IMR-90 (cell line): ENCODE data around the gene PNRC2. TPM values are rescaled to one million over a fixed set of nuclear protein-coding genes. Genes with fewer than 3 reads are reported as not detected.
"Not testable (repeated sequence)": the region's sequence is repeated elsewhere in the genome, so short reads cannot be mapped to it uniquely, and the experiment has no call there.

Experiments
- ATAC-seq: fragments of 200-7000 bp; cut with Tn5 transposase; 2 replicates; pipeline ENCODE4 v1.9.1; 2020; ENCODE audit warnings: low read depth, mild to moderate bottlenecking, moderate library complexity
- BruUV-seq: library from RNA; stranded (reverse); fragments of 400-500 nt; replicated peaks from 2 replicates; lab custom pipeline; 2021; lab: Mats Ljungman, UMichigan
- CTCF ChIA-PET: fragments of 300-600 bp; formaldehyde crosslinking; extraction: SDS; loops from one replicate; lab custom pipeline; 2021; ENCODE audit warnings: antibody characterized with exemption; lab: Yijun Ruan, JAX
- POLR2A ChIA-PET: fragments of 300-600 bp; sonication (Branson Sonifier 250); formaldehyde crosslinking; loops from one replicate; lab custom pipeline; 2022; ENCODE audit warnings: antibody characterized with exemption; ENCODE audit not compliant: unreplicated experiment; lab: Charles Lee
- DNase-seq: peaks from one replicate; pipeline ENCODE4 v3.0.0; 2013
- H2AFZ ChIP-seq: replicated peaks from 2 replicates; pipeline ENCODE3; 2013; ENCODE audit warnings: low read length, mild to moderate bottlenecking; ENCODE audit not compliant: poor library complexity
- H2AK5ac ChIP-seq: 2 replicates; pipeline ENCODE4 v1.6.1; 2013; ENCODE audit warnings: low read depth, low read length, inconsistent platforms
- H2AK9ac ChIP-seq: replicated peaks from 2 replicates; pipeline ENCODE3; 2013; ENCODE audit warnings: mild to moderate bottlenecking, low read depth, low read length, moderate library complexity; ENCODE audit not compliant: poor library complexity
- H2BK120ac ChIP-seq: 2 replicates; pipeline ENCODE4 v1.6.1; 2013; ENCODE audit warnings: low read depth, low read length, inconsistent platforms
- H2BK15ac ChIP-seq: 3 replicates; pipeline ENCODE4 v1.6.1; 2013; ENCODE audit warnings: low read depth, low read length, inconsistent platforms
- H2BK20ac ChIP-seq: 2 replicates; pipeline ENCODE4 v1.6.1; 2013; ENCODE audit warnings: low read depth, mild to moderate bottlenecking, inconsistent platforms, low read length, moderate library complexity
- H2BK5ac ChIP-seq: 2 replicates; pipeline ENCODE4 v1.6.1; 2013; ENCODE audit warnings: mild to moderate bottlenecking, low read depth, low read length, inconsistent platforms; ENCODE audit not compliant: poor library complexity, severe bottlenecking
- H3K14ac ChIP-seq: replicated peaks from 2 replicates; pipeline ENCODE4 v1.6.1; 2013; ENCODE audit warnings: low read depth, low read length, inconsistent platforms
- H3K18ac ChIP-seq: 2 replicates; pipeline ENCODE4 v1.6.1; 2013; ENCODE audit warnings: low read depth, low read length, control low read depth
- H3K23ac ChIP-seq: 2 replicates; pipeline ENCODE4 v1.6.1; 2013; ENCODE audit warnings: low read depth, low read length, inconsistent platforms
- H3K27ac ChIP-seq: 2 replicates; pipeline ENCODE4 v1.5.1; 2013; ENCODE audit warnings: mild to moderate bottlenecking, control low read depth, low read length; ENCODE audit not compliant: insufficient read depth
- H3K27me3 ChIP-seq: 2 replicates; pipeline ENCODE4 v1.6.1; 2013; ENCODE audit warnings: low read length; ENCODE audit not compliant: control insufficient read depth, insufficient read depth
- H3K36me3 ChIP-seq: 2 replicates; pipeline ENCODE4 v1.6.1; 2013; ENCODE audit warnings: low read length, mixed read lengths; ENCODE audit not compliant: control insufficient read depth, insufficient read depth
- H3K4ac ChIP-seq: 2 replicates; pipeline ENCODE4 v1.6.1; 2013; ENCODE audit warnings: low read depth, low read length, inconsistent platforms
- H3K4me1 ChIP-seq: 2 replicates; pipeline ENCODE4 v1.6.1; 2013; ENCODE audit warnings: low read length, mixed read lengths; ENCODE audit not compliant: control insufficient read depth, insufficient read depth
- H3K4me2 ChIP-seq: 2 replicates; pipeline ENCODE4 v1.6.1; 2013; ENCODE audit warnings: low read depth, mild to moderate bottlenecking, control low read depth, low read length, moderate library complexity
- H3K4me3 ChIP-seq: 2 replicates; pipeline ENCODE4 v1.5.1; 2013; ENCODE audit warnings: low read depth, mild to moderate bottlenecking, control low read depth, low read length, moderate library complexity; ENCODE audit not compliant: insufficient read depth
- H3K56ac ChIP-seq: 2 replicates; pipeline ENCODE4 v1.6.1; 2013; ENCODE audit warnings: low read length, inconsistent platforms; ENCODE audit not compliant: insufficient read depth; ENCODE audit errors: extremely low read depth
- H3K79me1 ChIP-seq, 2 experiments: 2 replicates each; pipeline ENCODE4 v1.6.1; 2013; ENCODE audit warnings: low read length in 2 of 2, inconsistent platforms in 1 of 2, low read depth in 1 of 2
- H3K9ac ChIP-seq: 2 replicates; pipeline ENCODE4 v1.6.1; 2013; ENCODE audit warnings: low read depth, low read length, control low read depth
- H3K9me1 ChIP-seq: 2 replicates; pipeline ENCODE4 v1.6.1; 2013; ENCODE audit warnings: low read length, inconsistent platforms; ENCODE audit not compliant: insufficient read depth
- H3K9me3 ChIP-seq: 2 replicates; pipeline ENCODE4 v1.6.1; 2013; ENCODE audit warnings: low read length; ENCODE audit not compliant: control insufficient read depth, insufficient read depth
- H4K20me1 ChIP-seq: 2 replicates; pipeline ENCODE4 v1.6.1; 2013; ENCODE audit warnings: low read length, inconsistent platforms; ENCODE audit not compliant: insufficient read depth
- H4K5ac ChIP-seq: 2 replicates; pipeline ENCODE4 v1.6.1; 2013; ENCODE audit warnings: mild to moderate bottlenecking, low read depth, low read length, control low read depth
- H4K8ac ChIP-seq, 2 experiments: 2 replicates each; pipeline ENCODE4 v1.6.1; 2013; ENCODE audit warnings: low read depth in 2 of 2, low read length in 2 of 2, control low read depth in 1 of 2, inconsistent platforms in 1 of 2
- H4K91ac ChIP-seq: 2 replicates; pipeline ENCODE4 v1.6.1; 2013; ENCODE audit warnings: low read depth, low read length, inconsistent platforms; ENCODE audit not compliant: insufficient read depth
- WGBS, 2 experiments: methylation state at CpG; one replicate each; pipeline versions ENCODE4 v1.1.5 to v1.1.7; 2013; ENCODE audit warnings: missing lambda C conversion rate in 2 of 2; ENCODE audit not compliant: insufficient read length in 1 of 2; ENCODE audit errors: extremely low coverage in 2 of 2; 5-methylcytosine and 5-hydroxymethylcytosine counted together
- dilution Hi-C: fragments of 300-500 bp; cut with HindIII; formaldehyde crosslinking; loops from one replicate; pipeline ENCODE4 v1.14.3; 2018; ENCODE audit warnings: low sequenced_read_pairs; ENCODE audit not compliant: unreplicated experiment
- in situ Hi-C: fragments of 300-500 bp; cut with MboI; formaldehyde crosslinking; loops from 3 replicates; pipeline ENCODE4 v1.14.3; 2019; ENCODE audit warnings: low sequenced_read_pairs, inconsistent platforms, mixed read lengths
- intact Hi-C: fragments of 100-400 bp; cut with micrococcal nuclease; formaldehyde crosslinking; loops from 2 replicates; pipeline ENCODE4 v1.10.0; 2022
- polyA plus RNA-seq, 3 experiments: library from polyadenylated mRNA; depleted of rRNA; stranded (reverse); fragments of >200 nt; gene quantifications; 2 replicates each; pipeline ENCODE4 v1.2.3, GENCODE V29; 2012; ENCODE audit warnings: low replicate concordance in 1 of 3
- total RNA-seq: library from RNA; depleted of rRNA; stranded (reverse); fragments of >200 nt; gene quantifications from 2 replicates; pipeline ENCODE4 v1.2.3, GENCODE V29; 2012

PNRC2 gene
- total and polyA plus RNA-seq, 2 of the 4 experiments (the other 2 are of a cell fraction) = 50.6 to 76.0 TPM

- H2BK20ac ChIP-seq, ATAC-seq, H2BK15ac ChIP-seq, H3K9me1 ChIP-seq, H3K4me1 ChIP-seq, H4K91ac ChIP-seq, H2BK5ac ChIP-seq, H3K4me2 ChIP-seq, H3K23ac ChIP-seq, H3K14ac ChIP-seq, H3K4me3 ChIP-seq, CTCF ChIA-PET, H3K79me1 ChIP-seq, DNase-seq, H4K20me1 ChIP-seq, BruUV-seq, H3K27me3 ChIP-seq, H3K27ac ChIP-seq, H3K9ac ChIP-seq, H3K56ac ChIP-seq, H3K18ac ChIP-seq, POLR2A ChIA-PET, H4K5ac ChIP-seq, H2AK5ac ChIP-seq, dilution Hi-C loops, H3K4ac ChIP-seq, H4K8ac ChIP-seq, H3K9me3 ChIP-seq, H2BK120ac ChIP-seq, H2AK9ac ChIP-seq, intact Hi-C loops, H2AFZ ChIP-seq, in situ Hi-C loops, H3K36me3 ChIP-seq: not testable (repeated sequence)
- WGBS, 2 experiments = no CpG with 5 or more reads among the region's 13 CpGs
Observed at GRCh38 chr1:23992011-23992410, 32.4 kb downstream of the PNRC2 start.
